Colonic mucosa (tissue), 4 donors: ENCODE measurements around the gene CNDP1. TPM values are rescaled to one million over a fixed set of nuclear protein-coding genes. Genes with fewer than 3 reads are reported as not detected.

Experiments
- DNase-seq: peaks from one replicate; pipeline ENCODE4 v3.0.0-alpha.2; 2020
- H3K27ac ChIP-seq: fragments of 200-600 bp; one replicate; pipeline ENCODE4 v1.8.0; 2021
- H3K27me3 ChIP-seq: fragments of 200-600 bp; one replicate; pipeline ENCODE4 v1.8.0; 2021
- H3K36me3 ChIP-seq: fragments of 200-600 bp; one replicate; pipeline ENCODE4 v1.8.0; 2021
- H3K4me1 ChIP-seq: fragments of 200-600 bp; one replicate; pipeline ENCODE4 v1.8.0; 2021; ENCODE audit warnings: mild to moderate bottlenecking
- H3K4me3 ChIP-seq: fragments of 200-600 bp; one replicate; pipeline ENCODE4 v1.8.0; 2021
- H3K9ac ChIP-seq, 2 donors: one replicate each; pipeline ENCODE4 v1.7.0; 2013; ENCODE audit warnings: control low read depth in 2 of 2, low read depth in 2 of 2, low read length in 2 of 2
- H3K9me3 ChIP-seq: fragments of 200-600 bp; one replicate; pipeline ENCODE4 v1.8.0; 2021
- CTCF ChIP-seq: fragments of 200-600 bp; IDR thresholded peaks from one replicate; pipeline ENCODE4 v1.8.0; 2022; ENCODE audit warnings: antibody characterized with exemption, mild to moderate bottlenecking
- intact Hi-C: fragments of 100-400 bp; cut with DNase I; formaldehyde crosslinking; loops from one replicate; pipeline ENCODE4 v1.14.1; 2022
- total RNA-seq, 2 donors: library from RNA; stranded (reverse); fragmentation: NEBNext Ultra II Directional in 1 of 2; extraction: Animal tissue kit (Norgen Biotek cat#: 25700) in 1 of 2; gene quantifications; one replicate each; pipeline ENCODE4 v1.2.1, GENCODE V29; 2021
- donor health status: healthy.
- donor health status: DM: no; HTN: no; CAD: no.
- donor health status: DM: no; HTN: no; CAD: no.

Gene CNDP1
- total RNA-seq, 2 donors from 2014 or later = 0.10 TPM; not detected in 1

- Histone ChIP-seq H3K27me3 (no peaks in the 10 kb centered on the region), H3K36me3 (peaks cover 8% of the 10 kb centered on the region), H3K9me3 (no peaks in the 10 kb centered on the region), H3K27ac (peak overlapping the region; percentile 83), H3K9ac (peak overlapping the region in 1 of 2 donors; percentile 85), H3K4me3 (no peak overlapping the region), H3K4me1 (peaks cover 20% of the 10 kb centered on the region)
- DNase-seq = no peak
- no peak for TF ChIP-seq CTCF
- intact Hi-C loops = loop anchor here (5.0 kb wide), 1 partner anchor 96 kb away; the partner anchor contains the start of gene ZNF407
These were observed 32.9 kb upstream of the CNDP1 start for GRCh38 chr18:74501386-74501785.

DNA sequence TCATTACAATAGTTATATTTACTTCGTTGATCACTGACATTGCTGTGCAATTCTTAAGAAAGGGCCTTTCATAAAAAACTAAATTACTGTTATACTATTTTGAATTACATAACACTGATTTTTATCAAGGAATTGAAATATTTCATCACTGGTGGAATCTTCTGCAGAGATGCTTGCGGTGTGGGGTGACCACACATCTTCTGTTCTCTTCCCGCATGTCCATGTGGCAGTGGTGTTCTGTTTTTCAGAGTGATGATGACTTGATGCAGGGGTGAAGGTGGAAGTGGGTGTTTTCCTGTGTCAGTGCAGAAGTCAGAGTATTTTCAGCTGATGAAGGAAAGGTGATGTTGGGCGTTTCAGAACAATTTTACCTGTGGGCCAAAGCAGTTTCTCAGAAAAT is 31.2 kb upstream of the CNDP1 start:
- Histone ChIP-seq H3K4me1 (peaks cover 9% of the 10 kb centered on the region), H3K27me3 (no peaks in the 10 kb centered on the region), H3K4me3 (no peak overlapping the region), H3K27ac (no peak overlapping the region), H3K9me3 (no peaks in the 10 kb centered on the region), H3K9ac (no peak overlapping the region), H3K36me3 (peaks cover 8% of the 10 kb centered on the region)
- DNase-seq = no peak
- no peak for TF ChIP-seq CTCF
- intact Hi-C loops = loop anchor here (5.0 kb wide), 1 partner anchor 94 kb away; the partner anchor contains the start of gene ZNF407

DNA sequence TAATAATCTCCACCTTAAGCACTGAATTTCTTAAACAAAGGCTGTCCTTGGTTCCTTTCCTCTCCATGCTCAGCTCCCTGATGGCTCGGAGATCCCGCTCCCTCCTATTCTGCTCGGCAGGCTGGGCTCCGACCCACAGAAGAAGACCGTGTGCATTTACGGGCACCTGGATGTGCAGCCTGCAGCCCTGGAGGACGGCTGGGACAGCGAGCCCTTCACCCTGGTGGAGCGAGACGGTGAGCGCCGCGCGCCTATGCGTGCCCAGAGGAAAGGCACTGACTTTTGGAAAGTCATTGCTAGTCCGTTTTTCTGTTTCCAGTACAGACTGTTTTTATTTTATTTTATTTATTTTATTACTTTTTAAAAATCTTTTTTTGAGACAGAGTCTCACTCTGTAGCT is 28.5 kb upstream of the CNDP1 start:
- Histone ChIP-seq H3K36me3 (peaks cover 18% of the 10 kb centered on the region), H3K4me1 (no peaks in the 10 kb centered on the region), H3K27me3 (no peaks in the 10 kb centered on the region), H3K9ac (no peak overlapping the region), H3K4me3 (no peak overlapping the region), H3K9me3 (no peaks in the 10 kb centered on the region), H3K27ac (no peak overlapping the region)
- DNase-seq = no peak
- TF ChIP-seq CTCF = no peak
- intact Hi-C loops = no loop called here

DNA sequence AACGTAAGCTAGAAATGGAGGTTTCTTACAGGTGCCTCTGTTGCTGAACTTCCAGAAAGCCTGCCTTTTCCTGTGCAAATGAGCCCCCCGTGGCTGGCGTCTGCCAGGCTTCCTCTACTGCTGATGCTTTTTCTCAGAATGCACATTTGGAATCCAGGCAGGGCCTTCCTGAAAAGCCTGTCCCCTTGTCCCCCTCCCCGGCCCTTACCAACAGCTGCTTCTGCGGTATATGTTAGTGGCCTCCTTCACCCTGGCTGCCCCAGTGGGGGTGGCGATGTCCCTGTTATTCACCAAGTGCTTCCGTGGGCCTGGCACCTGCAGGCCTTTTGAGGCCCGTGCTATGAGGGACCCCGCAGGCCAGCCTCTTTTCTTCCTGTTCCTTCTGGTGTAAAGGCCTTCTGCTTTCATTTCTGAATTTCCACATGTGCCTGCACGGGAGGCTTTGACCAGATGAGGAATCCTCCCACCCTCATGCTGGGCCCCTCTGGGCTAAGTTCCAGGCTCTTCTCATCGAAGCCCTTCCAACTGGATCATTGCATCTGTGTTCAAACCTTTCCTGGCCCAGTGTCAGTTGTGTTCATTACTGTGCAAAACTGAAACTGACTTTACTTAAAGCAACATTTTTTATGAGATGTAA is 27.7 kb upstream of the CNDP1 start:
- Histone ChIP-seq H3K4me1 (no peaks in the 10 kb centered on the region), H3K27ac (no peak overlapping the region), H3K27me3 (no peaks in the 10 kb centered on the region), H3K36me3 (peaks cover 21% of the 10 kb centered on the region), H3K9me3 (no peaks in the 10 kb centered on the region), H3K4me3 (no peak overlapping the region), H3K9ac (no peak overlapping the region)
- intact Hi-C loops = no loop called here
- no peak for TF ChIP-seq CTCF
- no peak for DNase-seq

GRCh38 chr18:74507097-74507881 is 27.0 kb upstream of the CNDP1 start:
- no peak for DNase-seq
- TF ChIP-seq CTCF = no peak
- Histone ChIP-seq H3K9me3 (no peaks in the 10 kb centered on the region), H3K36me3 (peaks cover 29% of the 10 kb centered on the region), H3K27ac (no peak overlapping the region), H3K9ac (no peak overlapping the region), H3K27me3 (no peaks in the 10 kb centered on the region), H3K4me1 (no peaks in the 10 kb centered on the region), H3K4me3 (no peak overlapping the region)
- intact Hi-C loops = no loop called here
